GM18520 (cell line): Measurements from ENCODE around the gene NCKAP5.

ENCODE experiments used
- ATAC-seq: cut with Tn5 transposase; IDR thresholded peaks from one replicate; pipeline ENCODE4 v1.9.1; 2021; ENCODE audit not compliant: unreplicated experiment

The NCKAP5 gene

DNA sequence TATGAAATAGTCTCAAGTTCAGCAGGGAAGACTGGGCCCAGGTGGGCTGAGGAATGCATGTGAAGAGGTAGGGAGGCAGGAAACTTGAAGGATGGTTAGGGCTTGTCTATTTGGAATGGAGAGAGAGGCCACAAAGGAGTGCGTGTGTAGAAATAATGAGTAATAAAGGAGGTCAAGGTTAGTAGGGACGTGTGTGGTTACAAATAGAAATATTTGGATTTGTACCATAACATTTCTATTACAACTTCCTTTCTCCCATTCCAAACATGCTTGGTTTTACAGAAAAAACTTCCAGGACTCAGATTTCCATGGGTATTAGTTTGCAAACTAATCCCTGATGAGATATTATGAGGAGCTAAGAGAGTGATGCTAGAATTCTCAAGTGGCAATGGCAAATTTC is 280.6 kb downstream of the NCKAP5 start:
- no peak for ATAC-seq

DNA sequence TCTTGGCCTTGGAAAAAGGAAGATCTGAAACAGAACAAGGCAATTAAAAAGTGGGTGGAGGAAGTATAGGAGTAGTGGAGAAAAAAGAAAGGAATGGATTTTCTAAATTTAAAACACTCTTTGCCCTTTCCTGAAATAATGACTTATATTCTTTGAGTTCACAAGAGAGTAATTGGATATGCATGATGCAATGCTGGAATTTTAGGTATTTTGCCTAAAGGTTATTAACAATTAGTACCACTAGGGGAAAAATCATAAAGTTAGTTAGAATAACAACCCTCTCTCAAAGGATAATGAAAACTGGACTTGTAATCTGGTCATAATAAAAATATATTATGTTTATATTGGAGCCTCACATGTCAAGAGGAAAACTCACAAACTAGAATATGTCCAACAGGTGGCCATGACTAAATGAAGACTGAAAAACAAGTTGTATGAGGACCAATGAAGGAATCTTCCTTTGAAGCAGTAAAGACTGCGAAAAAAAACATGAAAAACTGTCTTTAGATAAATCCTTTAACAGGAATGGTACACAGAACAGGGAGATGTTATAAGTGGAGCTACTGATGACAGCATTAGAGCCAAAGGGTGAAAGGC is 281.8 kb downstream of the NCKAP5 start:
- ATAC-seq = no peak

DNA sequence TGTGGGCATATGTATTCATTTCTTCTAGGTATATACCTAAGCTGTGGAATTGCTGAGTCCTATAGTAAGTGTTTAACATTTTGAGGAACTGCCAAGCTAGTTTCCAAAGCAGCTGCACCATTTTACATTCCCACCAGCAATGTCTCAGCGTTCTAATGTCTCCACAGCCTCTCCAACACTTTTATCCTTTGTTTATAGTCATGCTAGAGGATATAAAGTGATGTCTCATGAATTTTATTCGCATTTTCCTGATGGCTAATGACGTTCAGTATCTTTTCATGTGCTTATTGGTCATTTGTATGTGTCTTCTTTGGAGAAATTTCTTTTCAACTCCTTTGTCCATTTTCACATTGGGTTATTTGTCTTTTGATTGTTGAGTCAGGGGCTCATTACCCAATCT is 295.2 kb downstream of the NCKAP5 start:
- ATAC-seq = no peak

- no peak for ATAC-seq
Measured at GRCh38 chr2:133271105-133271504, 297.2 kb downstream of the NCKAP5 start.

- no peak for ATAC-seq
Measured at GRCh38 chr2:133270550-133270949, 297.7 kb downstream of the NCKAP5 start.

DNA sequence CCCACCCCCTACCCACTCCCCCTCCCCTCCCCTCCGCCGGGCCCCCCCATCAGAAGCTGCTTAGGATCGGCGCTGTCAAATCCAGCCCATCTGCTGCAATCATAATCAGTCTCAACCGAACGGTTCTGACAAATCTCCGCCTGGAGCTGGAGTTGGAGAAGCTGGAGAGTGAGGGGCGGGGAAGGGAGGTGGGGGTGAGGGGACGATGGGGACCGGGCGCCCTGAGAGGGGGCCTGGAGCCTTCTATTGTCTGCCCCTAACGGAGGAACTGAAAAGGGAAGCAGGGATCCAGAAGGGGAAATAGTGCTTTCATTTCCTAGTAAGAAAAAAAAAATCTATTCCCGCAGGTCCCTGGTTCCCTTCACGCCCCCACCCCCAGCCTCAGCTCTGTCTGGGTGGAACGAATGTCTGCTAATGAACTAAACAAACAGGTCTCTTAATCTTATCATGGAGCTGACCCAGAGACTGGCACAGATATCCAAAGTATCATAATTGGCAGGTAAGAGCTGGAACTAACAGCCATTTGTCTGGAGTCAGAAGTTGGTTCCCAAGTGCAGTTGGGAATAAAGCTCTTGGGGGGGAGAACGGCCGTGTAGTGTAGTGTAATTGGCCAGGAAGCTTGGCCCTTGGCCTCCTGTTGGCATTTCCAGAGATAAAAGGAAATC is 301.2 kb downstream of the NCKAP5 start:
- ATAC-seq = no peak

GRCh38 chr2:133266041-133266925 is 302.0 kb downstream of the NCKAP5 start:
- ATAC-seq = no peak

DNA sequence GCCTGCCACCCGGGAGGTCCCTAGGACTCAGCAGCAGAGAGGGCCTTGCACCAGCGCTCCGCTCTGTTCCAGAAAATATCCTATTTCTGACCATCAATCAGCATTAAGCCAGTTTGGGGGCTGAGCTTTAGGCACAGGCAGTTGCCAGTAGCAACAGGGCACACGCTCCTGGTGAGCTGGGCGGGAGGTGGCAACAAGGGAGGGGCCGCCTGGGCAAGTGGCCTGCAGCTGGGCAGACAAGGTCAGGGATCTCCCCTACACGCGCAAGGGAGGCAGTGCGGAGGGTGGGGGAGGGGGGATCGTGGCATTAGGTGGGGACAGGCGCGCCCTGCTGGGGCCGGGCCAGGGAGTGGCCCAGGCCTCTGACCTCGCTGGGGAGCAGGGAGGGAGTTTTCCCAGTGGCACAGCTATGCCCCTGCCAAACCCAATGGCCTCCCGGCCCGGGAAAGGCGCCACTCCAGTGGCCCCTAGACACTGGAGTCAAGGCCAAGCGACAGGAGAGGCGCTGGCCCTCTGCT is 302.8 kb downstream of the NCKAP5 start:
- no peak for ATAC-seq

- ATAC-seq = no peak
Measured at GRCh38 chr2:133264989-133265401, 303.3 kb downstream of the NCKAP5 start.

DNA sequence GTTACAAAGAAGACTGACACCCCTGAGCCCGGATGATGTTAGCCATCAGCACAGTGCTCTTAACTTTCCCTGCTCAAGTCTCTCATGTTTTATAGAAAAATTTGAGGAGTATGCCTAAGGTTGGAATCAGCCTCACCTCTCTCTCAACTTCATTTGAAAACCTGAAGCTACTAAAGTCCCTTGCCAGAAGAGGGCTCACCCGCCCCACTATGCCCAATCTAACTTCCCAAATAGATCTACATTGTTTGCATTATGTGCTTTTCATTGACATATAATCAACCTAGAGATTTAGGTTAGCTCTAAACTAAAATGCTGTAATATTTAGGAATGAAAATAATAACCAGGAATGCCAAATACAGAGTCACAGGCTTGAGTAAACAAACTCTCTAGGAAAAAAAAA is 305.4 kb downstream of the NCKAP5 start:
- ATAC-seq = no peak

DNA sequence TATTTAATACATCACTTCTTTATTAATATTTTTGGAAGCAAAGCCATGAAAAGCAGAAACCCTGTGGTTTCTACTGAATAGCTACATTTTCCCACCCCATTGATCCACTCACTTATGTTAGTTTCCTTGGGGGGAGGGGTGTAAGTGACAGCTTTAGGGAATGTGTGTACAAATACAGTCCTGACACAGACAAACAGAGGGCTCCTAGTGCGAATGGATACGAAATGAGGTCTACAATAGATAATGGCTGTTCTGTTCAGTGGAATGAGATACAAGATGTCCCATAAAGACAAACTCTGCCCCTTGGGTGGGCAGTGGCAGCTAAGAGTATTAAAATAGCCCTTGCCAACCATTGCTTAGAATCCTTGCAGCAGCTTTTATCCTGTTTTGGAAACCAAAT is 312.9 kb downstream of the NCKAP5 start:
- ATAC-seq = no peak

DNA sequence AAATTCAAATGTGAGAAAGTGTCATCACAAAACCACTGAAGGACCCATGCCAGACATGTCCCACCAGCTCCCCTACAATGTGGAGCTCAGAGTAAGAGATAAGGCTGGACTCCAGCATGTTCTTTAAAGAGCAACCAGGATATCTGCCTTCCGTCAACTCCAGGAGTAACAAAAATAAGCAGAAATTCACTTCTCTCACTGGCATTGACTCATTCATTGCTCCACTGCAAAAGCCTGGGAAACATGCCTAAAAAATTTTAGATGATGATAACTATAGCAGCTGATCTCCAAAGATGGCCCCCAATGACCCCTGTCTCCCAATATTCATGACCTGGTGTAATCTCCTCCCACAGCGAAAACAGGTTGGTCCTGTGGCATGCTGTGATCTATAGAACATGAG is 314.5 kb downstream of the NCKAP5 start:
- ATAC-seq = no peak

GRCh38 chr2:133252780-133253355 is 315.4 kb downstream of the NCKAP5 start:
- no peak for ATAC-seq

GRCh38 chr2:133249362-133249761 is 318.9 kb downstream of the NCKAP5 start:
- no peak for ATAC-seq

GRCh38 chr2:133248264-133248663 is 320.0 kb downstream of the NCKAP5 start:
- no peak for ATAC-seq

DNA sequence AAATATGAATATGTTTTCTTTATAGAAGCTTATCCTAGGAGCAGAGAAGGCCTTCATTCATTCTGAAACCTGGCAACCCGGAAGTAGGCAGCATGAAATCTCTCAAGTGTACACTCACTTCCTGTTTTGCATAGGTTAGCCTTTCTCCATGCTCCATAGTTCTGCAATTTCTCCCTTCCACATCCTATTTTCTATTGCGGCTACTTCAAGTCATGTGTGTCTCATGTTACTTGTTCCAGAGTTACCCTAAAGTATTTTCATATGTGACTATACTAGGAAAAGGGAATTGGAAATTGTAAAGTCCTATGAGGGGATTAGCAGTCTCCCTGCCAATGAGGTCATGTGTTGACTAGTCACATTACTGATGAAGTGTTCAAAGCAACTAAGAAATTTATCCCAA is 320.6 kb downstream of the NCKAP5 start:
- ATAC-seq = no peak

GRCh38 chr2:133241224-133241571 is 327.1 kb downstream of the NCKAP5 start:
- ATAC-seq = no peak

DNA sequence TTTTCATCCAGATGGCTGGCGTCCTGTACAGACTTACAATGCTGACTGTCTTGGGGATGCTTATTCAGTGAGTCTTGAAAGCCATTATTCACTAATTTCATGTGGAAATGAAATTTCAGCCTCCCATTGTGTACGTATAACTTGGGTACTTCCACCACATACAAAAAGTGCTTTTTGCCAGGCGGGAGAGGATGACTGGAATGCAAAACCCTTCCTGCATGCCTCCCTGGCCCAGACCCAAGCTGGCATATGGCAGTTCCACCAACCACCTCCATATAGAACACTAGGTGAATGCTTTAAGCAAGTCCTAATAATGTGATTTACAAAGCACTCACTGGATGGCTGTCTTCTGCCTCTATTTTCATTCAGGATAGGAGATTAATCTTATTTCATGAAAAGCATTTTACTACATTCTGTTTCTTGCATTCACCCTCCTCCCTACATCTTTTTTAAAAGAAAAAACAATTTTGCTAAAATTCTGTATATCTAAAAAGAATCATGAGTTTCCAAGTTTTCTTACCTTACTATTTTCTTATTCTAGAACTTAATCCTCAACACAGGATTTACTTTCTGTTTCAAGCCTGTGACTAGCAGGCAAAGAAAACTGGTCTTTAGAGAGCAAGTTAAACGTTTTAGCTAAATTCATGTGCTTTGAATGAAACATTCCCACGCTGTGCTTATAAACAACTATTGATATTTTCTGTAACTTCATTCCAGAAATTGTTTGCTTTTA is 327.6 kb downstream of the NCKAP5 start:
- no peak for ATAC-seq

- ATAC-seq = no peak
Measured at GRCh38 chr2:133235968-133236367, 332.3 kb downstream of the NCKAP5 start.

DNA sequence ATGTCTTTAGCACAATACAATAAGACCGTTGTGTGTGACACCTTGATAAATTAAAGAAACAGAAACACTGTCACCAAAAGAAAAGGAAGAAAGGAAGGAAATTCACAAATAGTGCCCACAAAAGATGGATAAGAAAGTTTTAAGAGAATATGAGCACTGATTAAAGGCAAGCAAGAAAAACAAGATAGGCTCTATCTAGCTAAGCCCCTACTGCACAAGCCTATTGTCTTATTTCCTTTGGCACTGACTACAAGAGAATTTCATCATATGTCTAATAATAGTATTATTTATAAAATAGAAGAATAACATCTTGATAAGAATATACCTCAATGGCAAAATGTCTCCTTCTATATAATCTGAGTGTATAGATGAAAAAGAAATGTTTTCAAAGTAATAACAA is 335.7 kb downstream of the NCKAP5 start:
- ATAC-seq = no peak

DNA sequence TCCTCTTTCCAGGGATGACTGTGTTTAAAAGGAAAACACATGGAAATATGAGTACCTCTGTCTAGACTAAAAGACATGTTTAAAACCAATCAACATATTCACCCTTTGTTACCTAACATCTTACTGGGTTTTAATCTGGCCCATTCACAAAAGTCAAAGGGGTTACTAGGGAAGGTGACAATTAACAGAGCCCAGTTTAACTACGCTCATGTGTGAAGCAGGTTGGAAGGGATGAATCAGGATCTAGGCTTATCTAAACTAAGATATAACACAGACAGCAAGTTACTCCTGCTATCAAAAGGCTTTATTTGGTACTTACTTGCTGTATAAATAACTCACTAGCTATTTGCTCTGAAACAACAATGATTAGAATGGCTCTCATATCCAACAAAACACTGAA is 337.0 kb downstream of the NCKAP5 start:
- ATAC-seq = no peak
